ENCODE measurements around the gene STH. TPM values are rescaled to one million over a fixed set of nuclear protein-coding genes. Genes with fewer than 3 reads are reported as not detected.
"Not testable (repeated sequence)": the region's sequence is repeated elsewhere in the genome, so short reads cannot be mapped to it uniquely, and the experiment has no call there.

Gene STH
- total and polyA plus RNA-seq, 5 experiments from 2014 or later, result not detected

- H3K36me3 Mint-ChIP-seq, H3K9me3 Mint-ChIP-seq, DNase-seq, H3K27me3 Mint-ChIP-seq, ATAC-seq: not testable (repeated sequence)
- Mint-ChIP-seq H3K27ac (peak overlapping the region in 8 of 10 donors; percentile 27 to 97 (median 94)), H3K4me3 (peak overlapping the region in 1 of 10 donors; percentile 50), H3K4me1 (peaks cover 5 to 44% (median 25%) of the 10 kb centered on the region in 4 donors)
- POLR2A ChIA-PET, result interaction anchor here (0.5 to 1.2 kb wide), 4 partner anchors 8 to 174 kb away, joined by 3 to 6 read pairs (median 4); partner anchors contain the start of gene KANSL1
Observed at GRCh38 chr17:46019408-46019925, 20.4 kb downstream of the STH start.

GRCh38 chr17:46020023-46020761 is 21.1 kb downstream of the STH start:
- H3K36me3 Mint-ChIP-seq, result peaks cover 0 to 5% (median 1%) of the 10 kb centered on the region in 3 donors
- peak; percentile 96 to 99 for ATAC-seq
- no peaks in the 10 kb centered on the region for H3K27me3 Mint-ChIP-seq
- peak overlapping the region; percentile 22 to 97 (median 92) for H3K27ac Mint-ChIP-seq
- no peaks in the 10 kb centered on the region for H3K9me3 Mint-ChIP-seq
- peak in 8 of 10 donors; percentile 14 to 72 (median 56) for DNase-seq
- POLR2A ChIA-PET, result interaction anchor here (0.7 to 1.2 kb wide), 4 partner anchors 9 to 173 kb away, joined by 3 to 6 read pairs (median 4); partner anchors contain the start of gene KANSL1
- H3K4me3 Mint-ChIP-seq, result peak overlapping the region in 7 of 10 donors; percentile 35 to 58 (median 47)
- peaks cover 6 to 46% (median 26%) of the 10 kb centered on the region in 4 donors for H3K4me1 Mint-ChIP-seq

GRCh38 chr17:46020998-46021397 is 21.9 kb downstream of the STH start:
- H3K36me3 Mint-ChIP-seq, result peaks cover 0 to 8% (median 1%) of the 10 kb centered on the region in 3 donors
- POLR2A ChIA-PET, result interaction anchor here (1.1 kb wide), 1 partner anchor 17 kb away, joined by 3 read pairs; no protein-coding TSS in a partner anchor
- H3K4me3 Mint-ChIP-seq, result no peak overlapping the region
- no peak for ATAC-seq
- no peak for DNase-seq
- peaks cover 14 to 54% (median 32%) of the 10 kb centered on the region in 4 donors for H3K4me1 Mint-ChIP-seq
- no peaks in the 10 kb centered on the region for H3K27me3 Mint-ChIP-seq
- H3K27ac Mint-ChIP-seq, result peak overlapping the region in 9 of 10 donors; percentile 22 to 96 (median 91)
- no peaks in the 10 kb centered on the region for H3K9me3 Mint-ChIP-seq

GRCh38 chr17:46023366-46023765 is 24.3 kb downstream of the STH start:
- H3K9me3 Mint-ChIP-seq, H3K4me3 Mint-ChIP-seq, DNase-seq, ATAC-seq, H3K27me3 Mint-ChIP-seq: not testable (repeated sequence)
- peak overlapping the region in 6 of 10 donors; percentile 11 to 86 (median 51) for H3K27ac Mint-ChIP-seq
- POLR2A ChIA-PET, result interaction anchor here (0.6 kb wide), 1 partner anchor 152 kb away, joined by 3 read pairs; no protein-coding TSS in a partner anchor
- peaks cover 15 to 69% (median 35%) of the 10 kb centered on the region in 4 donors for H3K4me1 Mint-ChIP-seq
- peaks cover 0 to 18% (median 1%) of the 10 kb centered on the region in 3 donors for H3K36me3 Mint-ChIP-seq

GRCh38 chr17:46023783-46024388 is 24.8 kb downstream of the STH start:
- ATAC-seq (no peak), DNase-seq (no peak)
- Mint-ChIP-seq H3K4me3 (no peak overlapping the region), H3K36me3 (peaks cover 0 to 22% (median 1%) of the 10 kb centered on the region in 3 donors), H3K27me3 (no peaks in the 10 kb centered on the region), H3K4me1 (peaks cover 15 to 70% (median 32%) of the 10 kb centered on the region in 4 donors), H3K9me3 (no peaks in the 10 kb centered on the region), H3K27ac (peak overlapping the region in 6 of 10 donors; percentile 19 to 79 (median 30))
- POLR2A ChIA-PET, result no interaction called here

GRCh38 chr17:46024590-46024989 is 25.5 kb downstream of the STH start:
- H3K4me1 Mint-ChIP-seq, result peaks cover 19 to 70% (median 33%) of the 10 kb centered on the region in 4 donors
- H3K36me3 Mint-ChIP-seq, result peaks cover 0 to 29% (median 1%) of the 10 kb centered on the region in 3 donors
- H3K27me3 Mint-ChIP-seq, result no peaks in the 10 kb centered on the region
- H3K27ac Mint-ChIP-seq, result peak overlapping the region in 3 of 10 donors; percentile 25 to 69 (median 67)
- ATAC-seq, result no peak
- no peak for DNase-seq
- POLR2A ChIA-PET, result no interaction called here
- no peaks in the 10 kb centered on the region for H3K9me3 Mint-ChIP-seq
- no peak overlapping the region for H3K4me3 Mint-ChIP-seq

GRCh38 chr17:46025060-46025459 is 26.0 kb downstream of the STH start:
- H3K4me1 Mint-ChIP-seq, result peaks cover 20 to 66% (median 31%) of the 10 kb centered on the region in 4 donors
- peaks cover 0 to 34% (median 1%) of the 10 kb centered on the region in 3 donors for H3K36me3 Mint-ChIP-seq
- H3K27me3 Mint-ChIP-seq, result no peaks in the 10 kb centered on the region
- DNase-seq, result no peak
- ATAC-seq, result no peak
- H3K4me3 Mint-ChIP-seq, result no peak overlapping the region
- POLR2A ChIA-PET, result no interaction called here
- H3K27ac Mint-ChIP-seq, result peak overlapping the region in 5 of 10 donors; percentile 20 to 94 (median 80)
- H3K9me3 Mint-ChIP-seq, result no peaks in the 10 kb centered on the region

- Mint-ChIP-seq H3K4me3 (peak overlapping the region in 1 of 10 donors; percentile 18), H3K4me1 (peaks cover 22 to 60% (median 30%) of the 10 kb centered on the region in 4 donors), H3K27ac (peak overlapping the region in 8 of 10 donors; percentile 35 to 94 (median 81)), H3K27me3 (no peaks in the 10 kb centered on the region), H3K9me3 (no peaks in the 10 kb centered on the region), H3K36me3 (peaks cover 0 to 40% (median 5%) of the 10 kb centered on the region in 3 donors)
- DNase-seq (no peak), ATAC-seq (peak in 1 of 2 donors; percentile 15)
- POLR2A ChIA-PET, result interaction anchor here (0.6 kb wide), 1 partner anchor 17 kb away, joined by 4 read pairs; no protein-coding TSS in a partner anchor
Observed at GRCh38 chr17:46025510-46026165, 26.6 kb downstream of the STH start.

- H3K9me3 Mint-ChIP-seq, result no peaks in the 10 kb centered on the region
- H3K27ac Mint-ChIP-seq, result peak overlapping the region in 9 of 10 donors; percentile 23 to 89 (median 55)
- peaks cover 20 to 56% (median 28%) of the 10 kb centered on the region in 4 donors for H3K4me1 Mint-ChIP-seq
- POLR2A ChIA-PET, result interaction anchor here (0.5 to 0.6 kb wide), 2 partner anchors 8 to 16 kb away, joined by 3 to 4 read pairs; no protein-coding TSS in a partner anchor
- ATAC-seq (peak in 1 of 2 donors; percentile 13), DNase-seq (no peak)
- H3K27me3 Mint-ChIP-seq, result no peaks in the 10 kb centered on the region
- H3K4me3 Mint-ChIP-seq, result peak overlapping the region in 1 of 10 donors; percentile 16
- H3K36me3 Mint-ChIP-seq, result peaks cover 0 to 47% (median 7%) of the 10 kb centered on the region in 3 donors
Observed at GRCh38 chr17:46026166-46027047, 27.4 kb downstream of the STH start.

GRCh38 chr17:46027048-46027975 is 28.3 kb downstream of the STH start:
- H3K27ac Mint-ChIP-seq, result peak overlapping the region in 9 of 10 donors; percentile 50 to 91 (median 68)
- no peak overlapping the region for H3K4me3 Mint-ChIP-seq
- no peak for DNase-seq
- no peak for ATAC-seq
- peaks cover 0 to 56% (median 7%) of the 10 kb centered on the region in 3 donors for H3K36me3 Mint-ChIP-seq
- H3K4me1 Mint-ChIP-seq, result peaks cover 20 to 55% (median 28%) of the 10 kb centered on the region in 4 donors
- H3K9me3 Mint-ChIP-seq, result no peaks in the 10 kb centered on the region
- H3K27me3 Mint-ChIP-seq, result no peaks in the 10 kb centered on the region
- POLR2A ChIA-PET, result interaction anchor here (0.5 to 0.7 kb wide), 2 partner anchors 8 to 9 kb away, joined by 3 to 4 read pairs; no protein-coding TSS in a partner anchor

All from naive thymus-derived CD8-positive, alpha-beta T cell (primary cell).